ENCODE measurements around the gene ZBTB16.
A peak's percentile ranks its signal among the peaks of the same experiment; 100 is the strongest.

Gene ZBTB16

DNA sequence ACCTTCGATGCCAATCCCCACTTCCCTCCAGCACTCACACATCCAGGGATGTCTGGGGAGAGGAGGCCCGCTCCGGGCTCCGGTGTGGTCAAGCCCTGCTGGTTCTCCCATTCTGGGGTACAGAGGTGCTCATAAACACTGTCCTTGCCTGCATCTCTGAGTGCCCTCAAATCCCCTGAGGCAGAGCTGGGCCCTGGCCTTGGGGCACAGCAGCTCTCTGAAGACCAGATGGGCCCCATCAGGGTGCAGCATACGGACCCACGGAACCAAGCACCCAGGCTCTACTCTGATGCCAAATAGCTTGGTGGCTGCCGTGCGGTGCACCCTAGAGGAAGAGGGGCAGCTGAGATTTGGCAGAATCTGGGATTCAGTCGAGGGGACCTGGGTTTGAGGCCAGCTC is 201.0 kb downstream of the ZBTB16 start:
- peaks cover 2% of the 10 kb centered on the region for H3K27me3 ChIP-seq (ENCODE audit: insufficient read depth, poor library complexity, severe bottlenecking)
- DNase-seq (ENCODE audit: low read depth in 1 of 2, low spot score in 1 of 2): no peak
- TF ChIP-seq POLR2AphosphoS5 (IDR thresholded peaks at IDR 0.05; ENCODE audit: low read depth): no peak
- TF ChIP-seq GABPA (IDR thresholded peaks at IDR 0.05; ENCODE audit: low read depth): no peak
- TF ChIP-seq SPI1 (IDR thresholded peaks at IDR 0.05; ENCODE audit: borderline replicate concordance, low read depth): no peak
- TF ChIP-seq CTCF (IDR thresholded peaks at IDR 0.05; ENCODE audit: insufficient read depth, low read length): no peak
- TF ChIP-seq, protein P1, sequence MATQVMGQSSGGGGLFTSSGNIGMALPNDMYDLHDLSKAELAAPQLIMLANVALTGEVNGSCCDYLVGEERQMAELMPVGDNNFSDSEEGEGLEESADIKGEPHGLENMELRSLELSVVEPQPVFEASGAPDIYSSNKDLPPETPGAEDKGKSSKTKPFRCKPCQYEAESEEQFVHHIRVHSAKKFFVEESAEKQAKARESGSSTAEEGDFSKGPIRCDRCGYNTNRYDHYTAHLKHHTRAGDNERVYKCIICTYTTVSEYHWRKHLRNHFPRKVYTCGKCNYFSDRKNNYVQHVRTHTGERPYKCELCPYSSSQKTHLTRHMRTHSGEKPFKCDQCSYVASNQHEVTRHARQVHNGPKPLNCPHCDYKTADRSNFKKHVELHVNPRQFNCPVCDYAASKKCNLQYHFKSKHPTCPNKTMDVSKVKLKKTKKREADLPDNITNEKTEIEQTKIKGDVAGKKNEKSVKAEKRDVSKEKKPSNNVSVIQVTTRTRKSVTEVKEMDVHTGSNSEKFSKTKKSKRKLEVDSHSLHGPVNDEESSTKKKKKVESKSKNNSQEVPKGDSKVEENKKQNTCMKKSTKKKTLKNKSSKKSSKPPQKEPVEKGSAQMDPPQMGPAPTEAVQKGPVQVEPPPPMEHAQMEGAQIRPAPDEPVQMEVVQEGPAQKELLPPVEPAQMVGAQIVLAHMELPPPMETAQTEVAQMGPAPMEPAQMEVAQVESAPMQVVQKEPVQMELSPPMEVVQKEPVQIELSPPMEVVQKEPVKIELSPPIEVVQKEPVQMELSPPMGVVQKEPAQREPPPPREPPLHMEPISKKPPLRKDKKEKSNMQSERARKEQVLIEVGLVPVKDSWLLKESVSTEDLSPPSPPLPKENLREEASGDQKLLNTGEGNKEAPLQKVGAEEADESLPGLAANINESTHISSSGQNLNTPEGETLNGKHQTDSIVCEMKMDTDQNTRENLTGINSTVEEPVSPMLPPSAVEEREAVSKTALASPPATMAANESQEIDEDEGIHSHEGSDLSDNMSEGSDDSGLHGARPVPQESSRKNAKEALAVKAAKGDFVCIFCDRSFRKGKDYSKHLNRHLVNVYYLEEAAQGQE (IDR thresholded peaks at IDR 0.05; ENCODE audit: insufficient replicate concordance, low read depth): no peak
- no peak overlapping the region for H3K27ac ChIP-seq (replicated peaks)
- H3K4me3 ChIP-seq (replicated peaks; ENCODE audit: insufficient read depth, low read length): no peak overlapping the region

DNA sequence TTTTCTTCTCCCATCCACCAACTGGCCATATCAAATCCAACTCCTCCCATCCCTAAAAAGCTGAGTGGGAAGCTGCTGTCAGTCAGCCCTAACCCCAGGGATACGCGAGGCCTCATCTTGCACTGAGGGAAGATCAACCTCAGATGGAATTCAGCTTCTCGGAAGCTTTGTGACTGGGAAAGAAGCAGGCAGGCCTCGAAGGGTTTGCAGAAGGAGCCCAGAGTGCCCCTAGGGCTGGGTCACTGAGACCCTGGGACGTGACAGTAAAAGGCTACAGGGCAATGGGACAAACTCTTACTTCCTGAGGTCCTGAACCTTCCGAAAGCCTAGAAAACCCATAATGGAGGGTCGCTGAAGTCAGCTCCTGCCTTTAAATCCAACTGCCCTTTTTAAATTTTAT is 202.3 kb downstream of the ZBTB16 start:
- no peak overlapping the region for H3K4me3 ChIP-seq (replicated peaks; ENCODE audit: insufficient read depth, low read length)
- peaks cover 2% of the 10 kb centered on the region for H3K27me3 ChIP-seq (ENCODE audit: insufficient read depth, poor library complexity, severe bottlenecking)
- DNase-seq (ENCODE audit: low read depth in 1 of 2, low spot score in 1 of 2): no peak
- H3K27ac ChIP-seq (replicated peaks): no peak overlapping the region
- TF ChIP-seq SPI1 (IDR thresholded peaks at IDR 0.05; ENCODE audit: borderline replicate concordance, low read depth): no peak
- TF ChIP-seq, protein P1 (IDR thresholded peaks at IDR 0.05; ENCODE audit: insufficient replicate concordance, low read depth): no peak
- TF ChIP-seq POLR2AphosphoS5 (IDR thresholded peaks at IDR 0.05; ENCODE audit: low read depth): no peak
- no peak for TF ChIP-seq GABPA (IDR thresholded peaks at IDR 0.05; ENCODE audit: low read depth)
- TF ChIP-seq CTCF (IDR thresholded peaks at IDR 0.05; ENCODE audit: insufficient read depth, low read length): no peak

DNA sequence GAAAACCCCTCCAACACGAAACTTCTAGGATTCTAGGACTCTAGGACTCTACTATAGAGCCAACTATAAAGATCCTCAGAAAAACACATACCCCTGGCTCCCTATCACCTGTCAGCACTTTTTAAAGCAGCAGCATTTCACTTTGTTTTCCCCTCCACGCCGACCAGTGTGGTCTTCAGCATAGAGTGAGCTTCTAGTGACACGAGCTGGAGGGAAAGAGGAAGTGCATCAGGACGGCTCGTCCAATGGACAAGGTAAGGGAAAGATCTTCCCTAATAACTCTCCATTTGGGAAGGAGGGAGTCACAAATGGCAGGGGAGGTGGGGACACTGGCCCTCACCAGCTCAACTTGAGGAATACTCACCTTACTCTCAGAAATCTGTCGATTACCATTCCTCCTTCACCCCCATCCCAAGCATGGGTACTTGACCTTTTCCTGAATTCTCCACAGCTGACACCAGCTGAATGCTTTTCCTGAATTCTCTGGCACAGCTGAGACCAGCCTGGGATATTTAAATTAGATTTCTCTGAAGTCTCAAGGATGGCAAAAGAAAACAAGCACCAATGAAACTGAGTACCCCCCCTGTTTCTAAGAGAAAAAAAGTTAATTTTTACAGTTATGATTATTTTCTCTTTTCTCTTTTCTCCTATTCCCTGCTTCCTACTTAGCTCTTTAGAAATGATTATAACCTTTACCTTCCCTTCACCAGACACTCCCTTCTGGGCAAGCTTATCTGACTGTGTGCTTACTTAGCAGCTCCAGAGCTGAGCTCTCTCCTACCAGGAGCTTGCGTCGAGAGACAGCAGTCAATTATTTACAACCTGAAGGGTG is 203.4 kb downstream of the ZBTB16 start:
- no peak overlapping the region for H3K27ac ChIP-seq (replicated peaks)
- DNase-seq (ENCODE audit: low read depth in 1 of 2, low spot score in 1 of 2): peak in 1 of 2 experiments; percentile 44
- H3K27me3 ChIP-seq (ENCODE audit: insufficient read depth, poor library complexity, severe bottlenecking): peaks cover 2% of the 10 kb centered on the region
- no peak overlapping the region for H3K4me3 ChIP-seq (replicated peaks; ENCODE audit: insufficient read depth, low read length)
- TF ChIP-seq SPI1 (IDR thresholded peaks at IDR 0.05; ENCODE audit: borderline replicate concordance, low read depth) (peak; percentile 94), CTCF (IDR thresholded peaks at IDR 0.05; ENCODE audit: insufficient read depth, low read length) (peak; percentile 45), GABPA (IDR thresholded peaks at IDR 0.05; ENCODE audit: low read depth) (no peak)

Data from HL-60 (cell line).